Mesodermal cell (in vitro differentiated cells): Measurements from ENCODE around the gene LEO1.
"Not testable (repeated sequence)": the region's sequence is repeated elsewhere in the genome, so short reads cannot be mapped to it uniquely, and the experiment has no call there.

Source experiments
- H3K27ac ChIP-seq: 2 replicates; pipeline ENCODE4 v1.7.0; 2013; ENCODE audit warnings: mild to moderate bottlenecking, low read depth, low read length, moderate library complexity; ENCODE audit not compliant: severe bottlenecking
- H3K36me3 ChIP-seq: 2 replicates; pipeline ENCODE4 v1.7.1; 2013; ENCODE audit warnings: mild to moderate bottlenecking, low read length, moderate library complexity; ENCODE audit not compliant: control insufficient read depth, insufficient read depth
- H3K4me1 ChIP-seq: one replicate; pipeline ENCODE4 v1.7.1; 2013; ENCODE audit warnings: mild to moderate bottlenecking, low read length; ENCODE audit not compliant: insufficient read depth, control insufficient read depth, poor library complexity, severe bottlenecking
- H3K4me3 ChIP-seq: 2 replicates; pipeline ENCODE4 v1.7.0; 2013; ENCODE audit warnings: low read length, control low read depth, mild to moderate bottlenecking; ENCODE audit not compliant: insufficient read depth, poor library complexity, severe bottlenecking; ENCODE audit errors: extremely low read depth
- H3K9me3 ChIP-seq: 2 replicates; pipeline ENCODE4 v1.7.1; 2013; ENCODE audit warnings: mild to moderate bottlenecking, low read length, moderate library complexity; ENCODE audit not compliant: control insufficient read depth
- WGBS, 2 experiments: methylation state at CpG; one replicate each; pipeline ENCODE4 v1.1.5; 2013; ENCODE audit warnings: missing lambda C conversion rate in 2 of 2; ENCODE audit not compliant: insufficient coverage in 2 of 2; 5-methylcytosine and 5-hydroxymethylcytosine counted together

LEO1 gene

GRCh38 chr15:52012210-52012609 lies 40.6 kb upstream of the LEO1 start:
- Histone ChIP-seq H3K4me3 (no peak overlapping the region), H3K36me3 (no peaks in the 10 kb centered on the region), H3K9me3 (no peaks in the 10 kb centered on the region), H3K4me1 (no peaks in the 10 kb centered on the region), H3K27ac (no peak overlapping the region)
- WGBS, 2 experiments = 100% methylated on average over 2 of the region's 2 CpGs; no CpG with 5 or more reads in 1 of the 2 experiments

GRCh38 chr15:52011711-52012144 lies 40.1 kb upstream of the LEO1 start:
- Histone ChIP-seq H3K9me3 (no peaks in the 10 kb centered on the region), H3K36me3 (no peaks in the 10 kb centered on the region), H3K4me3 (no peak overlapping the region), H3K4me1 (peaks cover 5% of the 10 kb centered on the region), H3K27ac (no peak overlapping the region)
- 71% methylated on average over 1 of the region's 3 CpGs for WGBS, 2 experiments

GRCh38 chr15:52010633-52011595 lies 39.3 kb upstream of the LEO1 start:
- 86 to 89% methylated on average over 9 to 10 of the region's 14 CpGs for WGBS, 2 experiments
- Histone ChIP-seq H3K4me3 (no peak overlapping the region), H3K9me3 (no peaks in the 10 kb centered on the region), H3K4me1 (peaks cover 9% of the 10 kb centered on the region), H3K36me3 (no peaks in the 10 kb centered on the region), H3K27ac (no peak overlapping the region)

GRCh38 chr15:52008698-52009434 lies 37.3 kb upstream of the LEO1 start:
- Histone ChIP-seq H3K9me3 (no peaks in the 10 kb centered on the region), H3K36me3 (no peaks in the 10 kb centered on the region), H3K27ac (no peak overlapping the region), H3K4me3 (no peak overlapping the region), H3K4me1 (peaks cover 9% of the 10 kb centered on the region)
- 74 to 100% methylated on average over 2 of the region's 2 CpGs for WGBS, 2 experiments

GRCh38 chr15:52008359-52008697 lies 36.8 kb upstream of the LEO1 start:
- WGBS, 2 experiments = 96 to 100% methylated on average over 1 to 4 of the region's 5 CpGs
- Histone ChIP-seq H3K4me1 (peaks cover 9% of the 10 kb centered on the region), H3K36me3 (no peaks in the 10 kb centered on the region), H3K9me3 (no peaks in the 10 kb centered on the region), H3K27ac (no peak overlapping the region), H3K4me3 (no peak overlapping the region)

- Histone ChIP-seq H3K4me1 (peaks cover 9% of the 10 kb centered on the region), H3K36me3 (no peaks in the 10 kb centered on the region), H3K27ac (peak overlapping the region; percentile 29), H3K4me3 (no peak overlapping the region), H3K9me3 (no peaks in the 10 kb centered on the region)
- no CpG with 5 or more reads among the region's 3 CpGs for WGBS, 2 experiments
Measured at GRCh38 chr15:52006702-52007340, 35.2 kb upstream of the LEO1 start.

- 81 to 92% methylated on average over 2 of the region's 5 CpGs for WGBS, 2 experiments
- peaks cover 9% of the 10 kb centered on the region for H3K4me1 ChIP-seq
- no peaks in the 10 kb centered on the region for H3K36me3 ChIP-seq
Measured at GRCh38 chr15:52005748-52006701, 34.4 kb upstream of the LEO1 start.

GRCh38 chr15:52004806-52005205 lies 33.2 kb upstream of the LEO1 start:
- H3K27ac ChIP-seq = no peak overlapping the region
- 82 to 100% methylated on average over 2 to 3 of the region's 6 CpGs for WGBS, 2 experiments

More at GRCh38 chr15:52005748-52006701, 34.4 kb upstream of the LEO1 start:
- Histone ChIP-seq H3K27ac (no peak overlapping the region), H3K4me3 (no peak overlapping the region), H3K9me3 (no peaks in the 10 kb centered on the region)

GRCh38 chr15:52003710-52004109 lies 32.1 kb upstream of the LEO1 start:
- peaks cover 9% of the 10 kb centered on the region for H3K4me1 ChIP-seq
- no CpG with 5 or more reads among the region's 1 CpG for whole genome bisulfite sequencing, 2 experiments
- no peaks in the 10 kb centered on the region for H3K36me3 ChIP-seq
- no peak overlapping the region for H3K4me3 ChIP-seq
- no peak overlapping the region for H3K27ac ChIP-seq
- no peaks in the 10 kb centered on the region for H3K9me3 ChIP-seq

More at GRCh38 chr15:52004806-52005205, 33.2 kb upstream of the LEO1 start:
- Histone ChIP-seq H3K4me1 (peaks cover 9% of the 10 kb centered on the region), H3K4me3 (no peak overlapping the region), H3K9me3 (no peaks in the 10 kb centered on the region), H3K36me3 (no peaks in the 10 kb centered on the region)

- H3K36me3 ChIP-seq, H3K9me3 ChIP-seq, H3K4me3 ChIP-seq, H3K27ac ChIP-seq, H3K4me1 ChIP-seq: not testable (repeated sequence)
- WGBS, 2 experiments = 78 to 80% methylated on average over 1 to 2 of the region's 7 CpGs
Measured at GRCh38 chr15:52003089-52003488, 31.5 kb upstream of the LEO1 start.
